Measurements from ENCODE around the gene SLC15A4. TPM values are rescaled to one million over a fixed set of nuclear protein-coding genes. Genes with fewer than 3 reads are reported as not detected.

Gene SLC15A4
- polyA plus RNA-seq, 3 donors, result 5.4 to 46.6 (median 14.8) TPM

DNA sequence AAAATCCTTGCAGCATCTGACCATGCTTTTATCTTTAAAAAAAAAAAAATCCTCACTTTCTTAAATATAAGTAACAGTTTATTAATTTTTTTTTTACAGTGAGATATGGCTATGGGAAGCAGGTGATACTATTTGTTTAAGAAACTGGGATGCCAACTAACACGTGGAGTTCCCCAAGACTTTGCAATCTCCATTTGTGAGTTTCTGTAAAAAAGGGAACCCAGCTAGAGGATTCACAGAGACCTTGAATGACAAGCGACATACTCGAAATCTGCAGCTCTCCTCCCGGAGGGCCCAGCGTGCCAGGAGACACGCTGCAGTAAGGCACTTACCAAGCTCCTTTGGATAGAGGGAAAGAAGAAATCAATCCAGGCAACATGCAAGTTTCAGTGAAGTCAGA is 30.1 kb downstream of the SLC15A4 start:
- no peaks in the 10 kb centered on the region for H3K9me3 ChIP-seq (replicated peaks in 1 of 2; ENCODE audit: control insufficient read depth in 1 of 2, insufficient read depth in 1 of 2, low read length in 2 of 2)
- Mint-ChIP-seq H3K4me1 (peaks cover 81% of the 10 kb centered on the region), H3K27ac (peak overlapping the region; percentile 71 to 96 (median 91)), H3K9me3 (peaks cover 0 to 2% (median 0%) of the 10 kb centered on the region in 7 donors), H3K27me3 (ENCODE audit: low read depth in 3 of 3) (peaks cover 0 to 1% (median 0%) of the 10 kb centered on the region in 3 donors), H3K36me3 (peaks cover 64 to 78% of the 10 kb centered on the region in 2 donors), H3K4me3 (peak overlapping the region; percentile 6 to 84)
- H4K20me1 ChIP-seq (ENCODE audit: insufficient read depth, low read length), result no peaks in the 10 kb centered on the region
- H3K36me3 ChIP-seq (replicated peaks in 1 of 2; ENCODE audit: control insufficient read depth in 1 of 2, insufficient read depth in 2 of 2, low read length in 2 of 2), result peaks cover 49 to 59% of the 10 kb centered on the region in 2 donors
- H3K4me1 ChIP-seq (ENCODE audit: control insufficient read depth in 1 of 2, insufficient read depth in 2 of 2, low read length in 2 of 2), result peaks cover 63 to 81% of the 10 kb centered on the region in 2 donors
- DNase-seq, result peak in 2 of 3 donors; percentile 50 to 76
- H3K27ac ChIP-seq (ENCODE audit: low read depth in 1 of 2, low read length in 2 of 2), result peak overlapping the region; percentile 71 to 82
- peaks cover 46% of the 10 kb centered on the region for H3K79me2 ChIP-seq (ENCODE audit: insufficient read depth, low read length)
- H3K9ac ChIP-seq (ENCODE audit: insufficient read depth, low read length, poor library complexity, severe bottlenecking), result no peak overlapping the region
- TF ChIP-seq, protein P1, sequence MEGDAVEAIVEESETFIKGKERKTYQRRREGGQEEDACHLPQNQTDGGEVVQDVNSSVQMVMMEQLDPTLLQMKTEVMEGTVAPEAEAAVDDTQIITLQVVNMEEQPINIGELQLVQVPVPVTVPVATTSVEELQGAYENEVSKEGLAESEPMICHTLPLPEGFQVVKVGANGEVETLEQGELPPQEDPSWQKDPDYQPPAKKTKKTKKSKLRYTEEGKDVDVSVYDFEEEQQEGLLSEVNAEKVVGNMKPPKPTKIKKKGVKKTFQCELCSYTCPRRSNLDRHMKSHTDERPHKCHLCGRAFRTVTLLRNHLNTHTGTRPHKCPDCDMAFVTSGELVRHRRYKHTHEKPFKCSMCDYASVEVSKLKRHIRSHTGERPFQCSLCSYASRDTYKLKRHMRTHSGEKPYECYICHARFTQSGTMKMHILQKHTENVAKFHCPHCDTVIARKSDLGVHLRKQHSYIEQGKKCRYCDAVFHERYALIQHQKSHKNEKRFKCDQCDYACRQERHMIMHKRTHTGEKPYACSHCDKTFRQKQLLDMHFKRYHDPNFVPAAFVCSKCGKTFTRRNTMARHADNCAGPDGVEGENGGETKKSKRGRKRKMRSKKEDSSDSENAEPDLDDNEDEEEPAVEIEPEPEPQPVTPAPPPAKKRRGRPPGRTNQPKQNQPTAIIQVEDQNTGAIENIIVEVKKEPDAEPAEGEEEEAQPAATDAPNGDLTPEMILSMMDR (IDR thresholded peaks at IDR 0.05), result no peak
- intact Hi-C loops (cut with micrococcal nuclease), result no loop called here
- 13% methylated on average over 4 of the region's 6 CpGs for WGBS (ENCODE audit: insufficient coverage)
- peak overlapping the region; percentile 41 for H3K4me2 ChIP-seq (replicated peaks; ENCODE audit: extremely low read depth, low read length, poor library complexity, severe bottlenecking)
- H3K4me3 ChIP-seq (replicated peaks in 1 of 3; ENCODE audit: low read depth in 2 of 3, low read length in 3 of 3), result peak overlapping the region in 1 of 3 experiments; percentile 39
- no peaks in the 10 kb centered on the region for H3K27me3 ChIP-seq (ENCODE audit: control insufficient read depth in 2 of 2, insufficient read depth in 2 of 2, low read length in 2 of 2)
- H2AFZ ChIP-seq (ENCODE audit: insufficient read depth, low read depth, low read length, poor library complexity, severe bottlenecking), result no peak overlapping the region

DNA sequence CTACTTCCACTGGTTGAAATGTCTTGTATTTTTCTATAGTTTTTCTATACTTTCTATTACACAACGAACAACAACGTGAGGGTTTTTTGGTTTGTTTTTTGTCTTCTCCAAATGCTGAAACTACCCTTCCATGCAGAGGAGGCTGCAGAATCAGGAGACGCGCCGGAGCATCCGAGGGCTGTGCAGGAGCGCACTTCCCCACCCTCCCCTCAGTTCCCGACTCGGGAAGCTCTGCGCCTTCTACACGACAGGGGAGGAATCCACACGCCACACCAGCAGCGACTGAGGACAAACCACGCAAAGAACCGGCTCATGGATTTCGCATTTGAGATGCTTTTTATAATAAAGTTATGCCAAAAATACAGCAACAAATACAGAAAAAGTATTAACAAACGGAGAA is 30.9 kb downstream of the SLC15A4 start:
- no peaks in the 10 kb centered on the region for H3K9me3 ChIP-seq (replicated peaks in 1 of 2; ENCODE audit: control insufficient read depth in 1 of 2, insufficient read depth in 1 of 2, low read length in 2 of 2)
- no peak overlapping the region for H3K4me2 ChIP-seq (replicated peaks; ENCODE audit: extremely low read depth, low read length, poor library complexity, severe bottlenecking)
- Mint-ChIP-seq H3K36me3 (peaks cover 57 to 71% of the 10 kb centered on the region in 2 donors), H3K9me3 (peaks cover 0 to 2% (median 0%) of the 10 kb centered on the region in 7 donors), H3K27ac (peak overlapping the region in 4 of 7 donors; percentile 8 to 89 (median 72)), H3K4me1 (peaks cover 88% of the 10 kb centered on the region), H3K4me3 (no peak overlapping the region), H3K27me3 (ENCODE audit: low read depth in 3 of 3) (peaks cover 0 to 1% (median 0%) of the 10 kb centered on the region in 3 donors)
- no peak overlapping the region for H3K4me3 ChIP-seq (replicated peaks in 1 of 3; ENCODE audit: low read depth in 2 of 3, low read length in 3 of 3)
- TF ChIP-seq, protein P1 (IDR thresholded peaks at IDR 0.05), result no peak
- H3K79me2 ChIP-seq (ENCODE audit: insufficient read depth, low read length), result peaks cover 39% of the 10 kb centered on the region
- 100% methylated on average over 2 of the region's 17 CpGs for WGBS (ENCODE audit: insufficient coverage)
- peaks cover 40 to 51% of the 10 kb centered on the region in 2 donors for H3K36me3 ChIP-seq (replicated peaks in 1 of 2; ENCODE audit: control insufficient read depth in 1 of 2, insufficient read depth in 2 of 2, low read length in 2 of 2)
- H3K9ac ChIP-seq (ENCODE audit: insufficient read depth, low read length, poor library complexity, severe bottlenecking), result no peak overlapping the region
- no peak overlapping the region for H2AFZ ChIP-seq (ENCODE audit: insufficient read depth, low read depth, low read length, poor library complexity, severe bottlenecking)
- H3K4me1 ChIP-seq (ENCODE audit: control insufficient read depth in 1 of 2, insufficient read depth in 2 of 2, low read length in 2 of 2), result peaks cover 67 to 89% of the 10 kb centered on the region in 2 donors
- H3K27ac ChIP-seq (ENCODE audit: low read depth in 1 of 2, low read length in 2 of 2), result peak overlapping the region in 1 of 2 donors; percentile 83
- intact Hi-C loops (cut with micrococcal nuclease), result no loop called here
- no peak for DNase-seq
- no peaks in the 10 kb centered on the region for H4K20me1 ChIP-seq (ENCODE audit: insufficient read depth, low read length)
- H3K27me3 ChIP-seq (ENCODE audit: control insufficient read depth in 2 of 2, insufficient read depth in 2 of 2, low read length in 2 of 2), result no peaks in the 10 kb centered on the region

Measured in CD14-positive monocyte (primary cell).